ENCODE measurements around the gene DNAH11. TPM values are rescaled to one million over a fixed set of nuclear protein-coding genes. Genes with fewer than 3 reads are reported as not detected.

DNAH11 gene
- total and polyA plus RNA-seq, 2 of the 13 experiments (the other 11 are each of a cell fraction or from before 2014, with no cell fraction given) = not detected

DNA sequence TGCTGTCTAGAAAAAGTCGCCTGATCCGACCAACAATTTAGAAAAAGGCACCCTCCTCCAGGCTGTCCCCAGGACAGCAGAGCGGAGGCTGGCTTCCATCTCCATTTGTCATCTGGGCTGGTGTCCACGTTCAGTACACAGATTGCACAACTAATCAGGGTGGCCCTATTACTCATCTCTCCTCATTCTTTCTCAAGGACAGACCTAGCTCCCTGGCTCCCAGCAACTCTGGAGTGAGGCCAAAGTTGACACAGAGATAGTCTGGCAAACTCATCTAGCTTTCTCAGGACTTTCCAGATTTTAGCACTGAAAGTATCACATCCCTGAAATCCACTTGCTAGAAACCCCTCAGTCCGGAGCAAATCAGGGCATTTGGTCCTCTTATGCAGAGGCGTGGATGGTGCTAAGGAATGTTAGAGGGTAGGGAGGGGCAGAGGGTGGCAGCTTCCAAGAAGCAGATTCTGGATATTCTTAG is 75.1 kb downstream of the DNAH11 start (continued):
- TF ChIP-seq, protein P1, sequence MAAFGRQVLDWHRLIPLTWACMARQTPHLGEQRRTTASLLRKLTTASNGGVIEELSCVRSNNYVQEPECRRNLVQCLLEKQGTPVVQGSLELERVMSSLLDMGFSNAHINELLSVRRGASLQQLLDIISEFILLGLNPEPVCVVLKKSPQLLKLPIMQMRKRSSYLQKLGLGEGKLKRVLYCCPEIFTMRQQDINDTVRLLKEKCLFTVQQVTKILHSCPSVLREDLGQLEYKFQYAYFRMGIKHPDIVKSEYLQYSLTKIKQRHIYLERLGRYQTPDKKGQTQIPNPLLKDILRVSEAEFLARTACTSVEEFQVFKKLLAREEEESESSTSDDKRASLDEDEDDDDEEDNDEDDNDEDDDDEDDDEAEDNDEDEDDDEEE (CRISPR knock-in tag; IDR thresholded peaks at IDR 0.05) = no peak
- no peak for TF ChIP-seq REL (CRISPR knock-in tag; conservative IDR thresholded peaks at IDR 0.05)
- no peak for TF ChIP-seq ZNF460 (CRISPR knock-in tag; IDR thresholded peaks at IDR 0.05; ENCODE audit: borderline replicate concordance)
- no peak for TF ChIP-seq ZNF138 (CRISPR knock-in tag; IDR thresholded peaks at IDR 0.05; ENCODE audit: low read depth)
- TF ChIP-seq PAF1 (CRISPR knock-in tag; IDR thresholded peaks at IDR 0.05) = no peak
- no peak for TF ChIP-seq ZFYVE20 (CRISPR knock-in tag; IDR thresholded peaks at IDR 0.05; ENCODE audit: borderline replicate concordance, low read depth)
- TF ChIP-seq, protein P2, sequence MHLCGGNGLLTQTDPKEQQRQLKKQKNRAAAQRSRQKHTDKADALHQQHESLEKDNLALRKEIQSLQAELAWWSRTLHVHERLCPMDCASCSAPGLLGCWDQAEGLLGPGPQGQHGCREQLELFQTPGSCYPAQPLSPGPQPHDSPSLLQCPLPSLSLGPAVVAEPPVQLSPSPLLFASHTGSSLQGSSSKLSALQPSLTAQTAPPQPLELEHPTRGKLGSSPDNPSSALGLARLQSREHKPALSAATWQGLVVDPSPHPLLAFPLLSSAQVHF (CRISPR knock-in tag; IDR thresholded peaks at IDR 0.05) = no peak
- TF ChIP-seq MTF1 (CRISPR knock-in tag; IDR thresholded peaks at IDR 0.05) = no peak
- no peak for TF ChIP-seq RFX3 (CRISPR knock-in tag; IDR thresholded peaks at IDR 0.05)
- TF ChIP-seq KLF15 (CRISPR knock-in tag; IDR thresholded peaks at IDR 0.05; ENCODE audit: borderline replicate concordance) = no peak
- no peak for TF ChIP-seq RNF2 (conservative IDR thresholded peaks at IDR 0.05; ENCODE audit: low read depth)
- no peak for TF ChIP-seq PLRG1 (conservative IDR thresholded peaks at IDR 0.05)
- TF ChIP-seq ZNF781 (CRISPR knock-in tag; IDR thresholded peaks at IDR 0.05; ENCODE audit: borderline replicate concordance, not compliant biosample characterization) = no peak
- TF ChIP-seq ZSCAN9 (CRISPR knock-in tag; IDR thresholded peaks at IDR 0.05; ENCODE audit: borderline replicate concordance) = 0 out of 2 replicates have a peak, but pooled peaks have one; percentile 48
- TF ChIP-seq ZNF20 (CRISPR knock-in tag; IDR thresholded peaks at IDR 0.05) = no peak
- TF ChIP-seq RBM39 (IDR thresholded peaks at IDR 0.05; ENCODE audit: low read depth, low read length, poor library complexity, severe bottlenecking) = no peak
- 0 out of 2 replicates have a peak, but pooled peaks have one; percentile 24 for TF ChIP-seq JUN (CRISPR knock-in tag; IDR thresholded peaks at IDR 0.05)
- no peak for TF ChIP-seq TCF12 (IDR thresholded peaks at IDR 0.05)
- TF ChIP-seq TCF12 (CRISPR knock-in tag; IDR thresholded peaks at IDR 0.05) = no peak
- TF ChIP-seq MAZ (IDR thresholded peaks at IDR 0.05; ENCODE audit: borderline replicate concordance, low read depth, low read length) = no peak
- TF ChIP-seq MAZ (CRISPR knock-in tag; IDR thresholded peaks at IDR 0.05; ENCODE audit: low read depth) = no peak
- no peak for TF ChIP-seq PTBP1 (IDR thresholded peaks at IDR 0.05; ENCODE audit: low read depth, low read length, poor library complexity, severe bottlenecking)
- TF ChIP-seq SP1 (IDR thresholded peaks at IDR 0.05) = no peak
- no peak for TF ChIP-seq SP1 (CRISPR knock-in tag; IDR thresholded peaks at IDR 0.05)
- no peak for TF ChIP-seq MATR3 (CRISPR knock-in tag; IDR thresholded peaks at IDR 0.05)
- no peak for TF ChIP-seq ZBTB42 (CRISPR knock-in tag; IDR thresholded peaks at IDR 0.05)
- no peak for TF ChIP-seq PHF5A (CRISPR knock-in tag; IDR thresholded peaks at IDR 0.05; ENCODE audit: low read depth, unreplicated experiment)
- TF ChIP-seq, protein P3, sequence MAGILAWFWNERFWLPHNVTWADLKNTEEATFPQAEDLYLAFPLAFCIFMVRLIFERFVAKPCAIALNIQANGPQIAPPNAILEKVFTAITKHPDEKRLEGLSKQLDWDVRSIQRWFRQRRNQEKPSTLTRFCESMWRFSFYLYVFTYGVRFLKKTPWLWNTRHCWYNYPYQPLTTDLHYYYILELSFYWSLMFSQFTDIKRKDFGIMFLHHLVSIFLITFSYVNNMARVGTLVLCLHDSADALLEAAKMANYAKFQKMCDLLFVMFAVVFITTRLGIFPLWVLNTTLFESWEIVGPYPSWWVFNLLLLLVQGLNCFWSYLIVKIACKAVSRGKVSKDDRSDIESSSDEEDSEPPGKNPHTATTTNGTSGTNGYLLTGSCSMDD (CRISPR knock-in tag; IDR thresholded peaks at IDR 0.05) = no peak
- TF ChIP-seq ZNF124 (CRISPR knock-in tag; IDR thresholded peaks at IDR 0.05) = 0 out of 2 replicates have a peak, but pooled peaks have one; percentile 38
- TF ChIP-seq, protein P4, sequence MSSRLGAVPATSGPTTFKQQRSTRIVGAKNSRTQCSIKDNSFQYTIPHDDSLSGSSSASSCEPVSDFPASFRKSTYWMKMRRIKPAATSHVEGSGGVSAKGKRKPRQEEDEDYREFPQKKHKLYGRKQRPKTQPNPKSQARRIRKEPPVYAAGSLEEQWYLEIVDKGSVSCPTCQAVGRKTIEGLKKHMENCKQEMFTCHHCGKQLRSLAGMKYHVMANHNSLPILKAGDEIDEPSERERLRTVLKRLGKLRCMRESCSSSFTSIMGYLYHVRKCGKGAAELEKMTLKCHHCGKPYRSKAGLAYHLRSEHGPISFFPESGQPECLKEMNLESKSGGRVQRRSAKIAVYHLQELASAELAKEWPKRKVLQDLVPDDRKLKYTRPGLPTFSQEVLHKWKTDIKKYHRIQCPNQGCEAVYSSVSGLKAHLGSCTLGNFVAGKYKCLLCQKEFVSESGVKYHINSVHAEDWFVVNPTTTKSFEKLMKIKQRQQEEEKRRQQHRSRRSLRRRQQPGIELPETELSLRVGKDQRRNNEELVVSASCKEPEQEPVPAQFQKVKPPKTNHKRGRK (CRISPR knock-in tag; IDR thresholded peaks at IDR 0.05) = no peak

Measured in HepG2 (cell line).